ENCODE data around the gene SYNGR3.

The SYNGR3 gene

DNA sequence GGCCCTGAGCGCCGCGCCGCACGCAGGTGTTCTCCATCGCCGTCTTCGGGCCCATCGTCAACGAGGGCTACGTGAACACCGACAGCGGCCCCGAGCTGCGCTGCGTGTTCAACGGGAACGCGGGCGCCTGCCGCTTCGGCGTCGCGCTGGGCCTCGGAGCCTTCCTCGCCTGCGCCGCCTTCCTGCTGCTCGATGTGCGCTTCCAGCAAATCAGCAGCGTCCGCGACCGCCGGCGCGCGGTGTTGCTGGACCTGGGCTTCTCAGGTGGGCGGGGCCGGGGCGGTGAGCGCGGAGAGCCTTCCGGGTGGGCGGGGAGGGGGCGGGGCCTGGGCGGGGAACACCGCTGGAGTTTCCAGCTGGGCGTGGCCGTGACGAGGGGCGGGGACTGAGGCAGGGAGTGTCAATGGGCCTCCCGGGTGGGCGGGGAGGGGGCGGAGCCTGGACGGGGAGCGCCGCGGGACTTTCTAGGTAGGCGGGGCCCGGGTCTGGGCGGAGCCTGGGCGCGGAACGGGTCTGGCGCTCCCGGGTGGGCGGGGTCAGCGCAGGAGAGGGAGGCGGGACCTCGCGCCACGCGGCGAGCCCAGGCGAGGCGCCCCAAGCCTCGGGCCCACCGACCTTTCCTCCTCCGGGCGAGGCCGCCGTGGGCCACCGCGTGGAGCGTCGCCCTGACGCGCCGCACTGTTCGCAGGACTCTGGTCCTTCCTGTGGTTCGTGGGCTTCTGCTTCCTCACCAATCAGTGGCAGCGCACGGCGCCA, 2.4 kb downstream of the SYNGR3 start:
- H3K4me1 ChIP-seq (ENCODE audit: control insufficient read depth in 1 of 2, insufficient read depth in 1 of 2, low read depth in 1 of 2, low read length in 1 of 2), result peaks cover 19 to 28% of the 10 kb centered on the region in 2 experiments
- peak overlapping the region; percentile 70 to 71 for H3K4me3 ChIP-seq (ENCODE audit: low read depth in 1 of 2, low read length in 1 of 2)
- peak overlapping the region; percentile 69 for H3K27ac ChIP-seq
- H3K27me3 ChIP-seq, result peaks cover 64% of the 10 kb centered on the region
- H3K36me3 ChIP-seq, result peaks cover 5% of the 10 kb centered on the region
- peaks cover 5% of the 10 kb centered on the region for H3K9me3 ChIP-seq
- peak; percentile 36 for TF ChIP-seq CTCF (IDR thresholded peaks at IDR 0.05)

- Histone ChIP-seq H3K36me3 (peaks cover 12% of the 10 kb centered on the region), H3K27ac (peak overlapping the region; percentile 69), H3K4me1 (ENCODE audit: control insufficient read depth in 1 of 2, insufficient read depth in 1 of 2, low read depth in 1 of 2, low read length in 1 of 2) (peaks cover 19 to 28% of the 10 kb centered on the region in 2 experiments), H3K4me3 (ENCODE audit: low read depth in 1 of 2, low read length in 1 of 2) (peak overlapping the region; percentile 61 to 70), H3K27me3 (peaks cover 61% of the 10 kb centered on the region), H3K9me3 (peaks cover 5% of the 10 kb centered on the region)
- no peak for TF ChIP-seq CTCF (IDR thresholded peaks at IDR 0.05)
These were observed 3.0 kb downstream of the SYNGR3 start for GRCh38 chr16:1992704-1993317.

GRCh38 chr16:1993731-1994131, 4.0 kb downstream of the SYNGR3 start:
- Histone ChIP-seq H3K36me3 (peaks cover 21% of the 10 kb centered on the region), H3K9me3 (peaks cover 5% of the 10 kb centered on the region), H3K4me1 (ENCODE audit: control insufficient read depth in 1 of 2, insufficient read depth in 1 of 2, low read depth in 1 of 2, low read length in 1 of 2) (peaks cover 19 to 28% of the 10 kb centered on the region in 2 experiments), H3K4me3 (ENCODE audit: low read depth in 1 of 2, low read length in 1 of 2) (no peak overlapping the region), H3K27ac (no peak overlapping the region), H3K27me3 (peaks cover 52% of the 10 kb centered on the region)
- TF ChIP-seq CTCF (IDR thresholded peaks at IDR 0.05), result no peak

DNA sequence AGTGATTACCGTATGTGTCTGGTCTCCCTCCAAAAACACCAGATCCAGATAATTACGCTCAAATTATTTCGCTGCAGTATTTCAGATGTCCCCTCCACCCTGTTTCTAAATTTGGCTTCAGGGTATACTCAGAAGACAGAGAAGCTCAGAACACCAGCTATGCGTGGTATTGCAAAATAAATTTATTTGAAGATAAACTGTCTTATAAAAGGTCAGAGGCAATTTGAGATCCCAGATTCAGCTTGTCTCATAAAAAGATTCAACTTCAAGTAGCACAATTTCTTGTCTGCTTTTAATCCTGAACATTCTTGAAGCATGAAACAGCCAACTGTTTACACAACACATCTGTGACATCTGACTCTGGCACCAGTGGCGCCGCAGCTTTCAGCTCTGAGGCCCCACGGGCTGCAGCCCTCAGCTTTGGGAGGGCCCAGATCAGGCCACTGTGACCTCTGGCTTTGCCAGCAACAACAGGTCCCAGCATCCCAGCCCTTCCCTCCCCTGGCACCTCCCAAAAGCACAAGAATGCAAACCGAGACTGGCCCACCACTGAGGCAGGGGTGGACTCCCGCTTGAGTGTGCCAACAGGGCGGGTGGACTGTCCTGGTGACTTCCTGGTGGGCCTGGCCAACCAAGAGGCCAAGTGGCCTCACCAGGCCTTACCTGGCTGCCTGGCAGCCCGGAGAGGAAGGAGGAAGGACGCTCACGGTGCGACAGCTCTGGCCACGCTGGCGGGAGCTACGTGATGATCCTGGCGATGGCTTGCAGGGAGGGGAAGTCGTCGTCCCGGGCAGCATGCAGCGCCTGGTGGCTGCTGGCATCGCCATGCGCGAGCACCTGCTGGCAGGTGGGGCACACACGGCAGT, 8.0 kb downstream of the SYNGR3 start:
- Histone ChIP-seq H3K4me1 (ENCODE audit: control insufficient read depth in 1 of 2, insufficient read depth in 1 of 2, low read depth in 1 of 2, low read length in 1 of 2) (no peaks in the 10 kb centered on the region), H3K27me3 (peaks cover 12% of the 10 kb centered on the region), H3K27ac (no peak overlapping the region), H3K9me3 (peaks cover under 1% of the 10 kb centered on the region), H3K36me3 (peaks cover 60% of the 10 kb centered on the region), H3K4me3 (ENCODE audit: low read depth in 1 of 2, low read length in 1 of 2) (no peak overlapping the region)
- TF ChIP-seq CTCF (IDR thresholded peaks at IDR 0.05), result no peak

GRCh38 chr16:1998360-1998835, 8.6 kb downstream of the SYNGR3 start:
- no peak overlapping the region for H3K27ac ChIP-seq
- no peak overlapping the region for H3K4me3 ChIP-seq (ENCODE audit: low read depth in 1 of 2, low read length in 1 of 2)
- peaks cover 5% of the 10 kb centered on the region for H3K27me3 ChIP-seq
- H3K36me3 ChIP-seq, result peaks cover 67% of the 10 kb centered on the region
- no peak for TF ChIP-seq CTCF (IDR thresholded peaks at IDR 0.05)
- H3K4me1 ChIP-seq (ENCODE audit: control insufficient read depth in 1 of 2, insufficient read depth in 1 of 2, low read depth in 1 of 2, low read length in 1 of 2), result peaks cover 0 to under 1% of the 10 kb centered on the region in 2 experiments
- H3K9me3 ChIP-seq, result no peaks in the 10 kb centered on the region
